Glutamatergic neuron (in vitro differentiated cells): ENCODE results near the gene CCDC85B. TPM values are rescaled to one million over a fixed set of nuclear protein-coding genes. Genes with fewer than 3 reads are reported as not detected.

Experiments
- DNase-seq: peaks from one replicate; pipeline ENCODE4 v3.0.0; 2022
- H3K27ac Mint-ChIP-seq: one replicate; pipeline ENCODE4 v1.8.0; 2020; ENCODE audit warnings: mild to moderate bottlenecking, mixed read lengths, inconsistent platforms; ENCODE audit not compliant: unreplicated experiment
- H3K27me3 Mint-ChIP-seq: one replicate; pipeline ENCODE4 v1.8.0; 2020; ENCODE audit warnings: mild to moderate bottlenecking, moderate library complexity, mixed read lengths, inconsistent platforms; ENCODE audit not compliant: unreplicated experiment
- H3K36me3 Mint-ChIP-seq: one replicate; pipeline ENCODE4 v1.8.0; 2020; ENCODE audit warnings: mild to moderate bottlenecking, mixed read lengths, inconsistent platforms; ENCODE audit not compliant: unreplicated experiment
- H3K4me1 Mint-ChIP-seq: one replicate; pipeline ENCODE4 v1.8.0; 2020; ENCODE audit warnings: mild to moderate bottlenecking, low read depth, mixed read lengths, inconsistent platforms; ENCODE audit not compliant: unreplicated experiment
- H3K4me3 Mint-ChIP-seq: one replicate; pipeline ENCODE4 v1.8.0; 2020; ENCODE audit warnings: mild to moderate bottlenecking, mixed read lengths, inconsistent platforms; ENCODE audit not compliant: unreplicated experiment
- H3K9me3 Mint-ChIP-seq: one replicate; pipeline ENCODE4 v1.8.0; 2020; ENCODE audit warnings: mild to moderate bottlenecking, moderate library complexity, mixed read lengths, inconsistent platforms; ENCODE audit not compliant: unreplicated experiment
- CTCF ChIP-seq: fragments of 200-600 bp; sonication (generic); IDR thresholded peaks from one replicate; pipeline ENCODE4 v1.5.0; 2021; ENCODE audit not compliant: partially characterized antibody, unreplicated experiment
- total RNA-seq: library from RNA; stranded (reverse); fragmentation: NEBNext Ultra II Directional; extraction: Animal tissue kit (Norgen Biotek cat#: 25700); gene quantifications from one replicate; pipeline ENCODE4 v1.2.1, GENCODE V29; 2021; ENCODE audit not compliant: unreplicated experiment

CCDC85B gene
- total RNA-seq, 1 donor from 2014 or later, result 23.6 TPM

- peak overlapping the region; percentile 75 for H3K4me3 Mint-ChIP-seq
- no peak for TF ChIP-seq CTCF
Observed at GRCh38 chr11:65867284-65868071, 23.0 kb upstream of the CCDC85B start.

GRCh38 chr11:65868076-65868667 is 22.3 kb upstream of the CCDC85B start:
- Mint-ChIP-seq H3K36me3 (no peaks in the 10 kb centered on the region), H3K4me3 (peak overlapping the region; percentile 75), H3K9me3 (peaks cover 8% of the 10 kb centered on the region), H3K27me3 (peaks cover 24% of the 10 kb centered on the region), H3K27ac (peak overlapping the region; percentile 62), H3K4me1 (peaks cover 26% of the 10 kb centered on the region)
- DNase-seq, result no peak
- no peak for TF ChIP-seq CTCF

More at GRCh38 chr11:65867284-65868071, 23.0 kb upstream of the CCDC85B start:
- peak; percentile 63 for DNase-seq
- Mint-ChIP-seq H3K9me3 (peaks cover 8% of the 10 kb centered on the region), H3K27me3 (peaks cover 23% of the 10 kb centered on the region), H3K4me1 (peaks cover 23% of the 10 kb centered on the region), H3K27ac (peak overlapping the region; percentile 62), H3K36me3 (peaks cover 4% of the 10 kb centered on the region)

- Mint-ChIP-seq H3K36me3 (no peaks in the 10 kb centered on the region), H3K9me3 (peaks cover 8% of the 10 kb centered on the region), H3K27me3 (peaks cover 25% of the 10 kb centered on the region), H3K27ac (no peak overlapping the region), H3K4me3 (no peak overlapping the region), H3K4me1 (peaks cover 26% of the 10 kb centered on the region)
- no peak for TF ChIP-seq CTCF
- DNase-seq, result no peak
Observed at GRCh38 chr11:65868907-65869306, 21.6 kb upstream of the CCDC85B start.

GRCh38 chr11:65869643-65870306 is 20.7 kb upstream of the CCDC85B start:
- peaks cover 25% of the 10 kb centered on the region for H3K27me3 Mint-ChIP-seq
- H3K36me3 Mint-ChIP-seq, result no peaks in the 10 kb centered on the region
- DNase-seq, result no peak
- H3K9me3 Mint-ChIP-seq, result peaks cover 9% of the 10 kb centered on the region
- H3K4me1 Mint-ChIP-seq, result peaks cover 26% of the 10 kb centered on the region
- H3K4me3 Mint-ChIP-seq, result peak overlapping the region; percentile 46
- no peak for TF ChIP-seq CTCF
- no peak overlapping the region for H3K27ac Mint-ChIP-seq
